Chondrocyte (in vitro differentiated cells): ENCODE measurements around the gene PITX1. TPM values are rescaled to one million over a fixed set of nuclear protein-coding genes. Genes with fewer than 3 reads are reported as not detected.

ENCODE experiments used
- DNase-seq: peaks from one replicate; pipeline ENCODE4 v3.0.0; 2021; ENCODE audit warnings: mixed read lengths, low spot score
- H3K27ac Mint-ChIP-seq: one replicate; pipeline ENCODE4 v1.8.0; 2021; ENCODE audit warnings: mild to moderate bottlenecking, moderate library complexity, mixed read lengths; ENCODE audit not compliant: unreplicated experiment
- H3K27me3 Mint-ChIP-seq: 2 replicates; pipeline ENCODE4 v1.8.0; 2021; ENCODE audit warnings: low read depth, mixed read lengths
- H3K36me3 Mint-ChIP-seq: 2 replicates; pipeline ENCODE4 v1.8.0; 2021; ENCODE audit warnings: low read depth, mixed read lengths
- H3K4me1 Mint-ChIP-seq: 2 replicates; pipeline ENCODE4 v1.8.0; 2021; ENCODE audit warnings: low read depth, mild to moderate bottlenecking, mixed read lengths
- H3K4me3 Mint-ChIP-seq: one replicate; pipeline ENCODE4 v1.8.0; 2021; ENCODE audit warnings: mild to moderate bottlenecking, moderate library complexity, mixed read lengths; ENCODE audit not compliant: unreplicated experiment
- H3K9me3 Mint-ChIP-seq: 2 replicates; pipeline ENCODE4 v1.8.0; 2021; ENCODE audit warnings: low read depth, mixed read lengths
- total RNA-seq: library from RNA; stranded (reverse); gene quantifications from 3 replicates; pipeline ENCODE4 v1.2.1, GENCODE V29; 2021
- TF ChIP-seq, protein P1 (sequence below): fragments of 200-600 bp; sonication (generic); IDR thresholded peaks from 2 replicates; pipeline ENCODE4 v1.5.0; 2021; ENCODE audit warnings: antibody characterized with exemption, mild to moderate bottlenecking, moderate library complexity

The PITX1 gene
- total RNA-seq, 1 donor from 2014 or later = not detected

DNA sequence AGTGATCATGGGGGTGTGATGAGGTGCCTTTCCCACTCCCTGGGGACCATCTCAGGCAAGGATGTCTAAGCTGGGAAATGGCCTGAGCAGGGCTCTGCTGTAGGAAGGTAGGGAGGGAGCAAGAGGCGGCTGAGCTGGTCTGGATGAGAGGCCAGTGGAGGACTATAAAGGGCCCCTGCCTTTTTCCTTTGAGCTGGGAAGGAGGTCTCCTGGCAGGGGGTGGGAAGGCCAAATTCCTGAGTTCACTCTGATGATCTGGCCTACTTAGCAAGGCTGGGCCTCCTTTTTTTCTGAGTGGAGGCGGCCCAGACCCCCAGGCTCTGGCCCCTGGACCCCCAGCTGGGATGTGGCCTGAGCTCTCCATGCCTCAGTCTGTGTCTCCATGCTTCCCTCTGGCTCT is 14.3 kb upstream of the PITX1 start:
- H3K4me1 Mint-ChIP-seq = no peaks in the 10 kb centered on the region
- peaks cover 87% of the 10 kb centered on the region for H3K27me3 Mint-ChIP-seq
- no peak overlapping the region for H3K27ac Mint-ChIP-seq
- no peak for DNase-seq
- no peaks in the 10 kb centered on the region for H3K9me3 Mint-ChIP-seq
- H3K36me3 Mint-ChIP-seq = no peaks in the 10 kb centered on the region
- no peak overlapping the region for H3K4me3 Mint-ChIP-seq
- TF ChIP-seq, protein P1, sequence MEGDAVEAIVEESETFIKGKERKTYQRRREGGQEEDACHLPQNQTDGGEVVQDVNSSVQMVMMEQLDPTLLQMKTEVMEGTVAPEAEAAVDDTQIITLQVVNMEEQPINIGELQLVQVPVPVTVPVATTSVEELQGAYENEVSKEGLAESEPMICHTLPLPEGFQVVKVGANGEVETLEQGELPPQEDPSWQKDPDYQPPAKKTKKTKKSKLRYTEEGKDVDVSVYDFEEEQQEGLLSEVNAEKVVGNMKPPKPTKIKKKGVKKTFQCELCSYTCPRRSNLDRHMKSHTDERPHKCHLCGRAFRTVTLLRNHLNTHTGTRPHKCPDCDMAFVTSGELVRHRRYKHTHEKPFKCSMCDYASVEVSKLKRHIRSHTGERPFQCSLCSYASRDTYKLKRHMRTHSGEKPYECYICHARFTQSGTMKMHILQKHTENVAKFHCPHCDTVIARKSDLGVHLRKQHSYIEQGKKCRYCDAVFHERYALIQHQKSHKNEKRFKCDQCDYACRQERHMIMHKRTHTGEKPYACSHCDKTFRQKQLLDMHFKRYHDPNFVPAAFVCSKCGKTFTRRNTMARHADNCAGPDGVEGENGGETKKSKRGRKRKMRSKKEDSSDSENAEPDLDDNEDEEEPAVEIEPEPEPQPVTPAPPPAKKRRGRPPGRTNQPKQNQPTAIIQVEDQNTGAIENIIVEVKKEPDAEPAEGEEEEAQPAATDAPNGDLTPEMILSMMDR = no peak

DNA sequence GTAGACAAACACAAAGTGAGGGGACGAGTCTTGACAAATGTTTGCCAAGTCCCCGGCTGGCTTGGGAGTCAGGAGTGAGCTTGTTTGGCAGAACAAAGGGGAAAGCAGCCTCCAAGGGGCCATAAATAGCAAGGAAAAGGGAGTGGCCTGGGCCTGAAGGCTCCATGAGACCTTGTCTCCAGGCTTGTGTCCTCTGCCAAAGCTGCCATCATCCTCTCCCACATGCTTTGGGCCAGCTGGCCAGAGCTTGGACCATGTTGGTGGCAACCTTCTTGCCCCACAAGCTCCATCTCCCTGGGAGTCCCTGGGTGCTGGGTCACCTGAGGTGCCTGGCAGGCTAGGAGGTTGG is 13.3 kb upstream of the PITX1 start:
- H3K36me3 Mint-ChIP-seq = no peaks in the 10 kb centered on the region
- no peak overlapping the region for H3K4me3 Mint-ChIP-seq
- H3K27ac Mint-ChIP-seq = no peak overlapping the region
- H3K4me1 Mint-ChIP-seq = no peaks in the 10 kb centered on the region
- TF ChIP-seq, protein P1 = no peak
- DNase-seq = no peak
- H3K27me3 Mint-ChIP-seq = peaks cover 87% of the 10 kb centered on the region
- no peaks in the 10 kb centered on the region for H3K9me3 Mint-ChIP-seq

DNA sequence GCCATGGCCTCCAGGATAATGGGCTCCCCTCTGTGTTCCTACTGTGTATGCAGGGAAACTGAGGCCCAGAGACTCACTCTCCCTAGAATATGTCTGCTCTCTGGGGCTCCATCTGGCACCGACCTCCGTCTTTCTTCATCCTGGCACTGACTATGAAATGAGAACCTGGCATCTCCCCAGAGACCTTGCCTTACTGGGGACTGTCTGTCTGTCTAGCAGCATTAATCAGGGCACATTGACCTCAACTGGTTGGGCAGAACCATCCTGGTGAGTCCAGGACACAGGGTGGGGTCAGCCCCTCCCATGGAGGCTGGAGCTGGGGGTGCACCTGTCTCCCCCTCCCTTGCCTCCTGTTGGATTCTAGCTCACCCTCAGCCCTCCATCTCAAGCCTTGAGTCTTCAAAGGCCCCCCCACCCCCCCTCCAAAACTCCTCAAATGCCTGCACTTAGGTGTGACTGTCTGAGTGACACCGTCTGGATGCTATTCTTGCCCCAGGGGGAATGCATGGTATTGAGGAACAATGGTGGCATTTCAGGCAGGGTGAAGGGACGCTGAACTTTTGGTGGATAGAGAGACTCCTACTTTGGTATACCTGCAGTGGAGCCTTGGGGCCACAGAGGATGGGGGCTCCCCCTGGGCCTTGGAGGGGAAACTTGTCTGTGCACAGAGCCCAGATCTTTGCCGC is 12.8 kb upstream of the PITX1 start:
- Mint-ChIP-seq H3K36me3 (no peaks in the 10 kb centered on the region), H3K9me3 (no peaks in the 10 kb centered on the region), H3K27ac (no peak overlapping the region), H3K4me1 (no peaks in the 10 kb centered on the region), H3K27me3 (peaks cover 86% of the 10 kb centered on the region), H3K4me3 (no peak overlapping the region)
- TF ChIP-seq, protein P1 = no peak
- DNase-seq = peak; percentile 69

DNA sequence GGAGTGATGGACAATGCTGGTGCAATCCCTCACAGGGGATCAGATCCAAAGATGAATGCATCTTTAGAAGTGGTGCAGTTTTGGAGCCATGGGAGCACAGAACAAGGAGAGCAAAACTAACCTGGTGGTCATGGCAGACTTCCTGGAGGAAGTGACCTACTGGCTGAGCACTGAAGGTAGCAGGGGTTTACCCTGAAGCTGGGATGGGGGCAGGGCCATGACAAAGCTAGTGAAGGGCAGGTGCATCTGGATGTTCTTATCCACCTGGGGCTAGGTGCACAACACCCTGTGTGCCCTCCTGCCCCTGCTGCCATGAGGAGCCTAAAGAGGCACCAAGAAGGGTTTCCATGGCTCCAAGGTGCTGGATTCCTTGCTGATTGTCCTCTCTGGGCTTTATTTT is 11.5 kb upstream of the PITX1 start:
- H3K4me3 Mint-ChIP-seq = no peak overlapping the region
- peaks cover 89% of the 10 kb centered on the region for H3K27me3 Mint-ChIP-seq
- H3K36me3 Mint-ChIP-seq = no peaks in the 10 kb centered on the region
- DNase-seq = peak; percentile 29
- H3K4me1 Mint-ChIP-seq = peaks cover under 1% of the 10 kb centered on the region
- H3K27ac Mint-ChIP-seq = no peak overlapping the region
- H3K9me3 Mint-ChIP-seq = no peaks in the 10 kb centered on the region
- TF ChIP-seq, protein P1 = no peak

- H3K27ac Mint-ChIP-seq = no peak overlapping the region
- DNase-seq = peak; percentile 37
- no peak overlapping the region for H3K4me3 Mint-ChIP-seq
- peaks cover 2% of the 10 kb centered on the region for H3K4me1 Mint-ChIP-seq
- TF ChIP-seq, protein P1 = no peak
- no peaks in the 10 kb centered on the region for H3K36me3 Mint-ChIP-seq
- H3K9me3 Mint-ChIP-seq = no peaks in the 10 kb centered on the region
- H3K27me3 Mint-ChIP-seq = peaks cover 84% of the 10 kb centered on the region
Measured at GRCh38 chr5:135042595-135042994, 8.6 kb upstream of the PITX1 start.
